ENCODE data around the gene PIP5KL1.

- TF ChIP-seq CTCF (IDR thresholded peaks at IDR 0.05; ENCODE audit: insufficient read depth, low read depth, low read length) (no peak), EZH2 (IDR thresholded peaks at IDR 0.05; ENCODE audit: insufficient read depth, low read length) (no peak)
These were observed 30.5 kb upstream of the PIP5KL1 start for GRCh38 chr9:127961155-127961490.

All from astrocyte (in vitro differentiated cells and primary cell).